NCI-H345 (cell line): ENCODE results near the gene PTPRN2.
"Not testable (repeated sequence)": the region's sequence is repeated elsewhere in the genome, so short reads cannot be mapped to it uniquely, and the experiment has no call there.

Experiments
- DNase-seq: peaks from one replicate; lab custom pipeline; 2025; lab: John Stamatoyannopoulos, UW

PTPRN2 gene

GRCh38 chr7:158443014-158443687 lies 144.5 kb downstream of the PTPRN2 start:
- no peak for DNase-seq

- DNase-seq: peak; percentile 26
Measured at GRCh38 chr7:158442260-158442659, 145.4 kb downstream of the PTPRN2 start.

- no peak for DNase-seq
Measured at GRCh38 chr7:158439035-158439434, 148.6 kb downstream of the PTPRN2 start.

GRCh38 chr7:158432369-158433341 lies 155.0 kb downstream of the PTPRN2 start:
- peak; percentile 94 for DNase-seq

GRCh38 chr7:158431941-158432347 lies 155.7 kb downstream of the PTPRN2 start:
- no peak for DNase-seq

GRCh38 chr7:158431055-158431940 lies 156.3 kb downstream of the PTPRN2 start:
- no peak for DNase-seq

- DNase-seq: no peak
Measured at GRCh38 chr7:158430308-158431034, 157.2 kb downstream of the PTPRN2 start.

GRCh38 chr7:158428837-158429753 lies 158.5 kb downstream of the PTPRN2 start:
- no peak for DNase-seq

GRCh38 chr7:158428131-158428836 lies 159.3 kb downstream of the PTPRN2 start:
- no peak for DNase-seq

- DNase-seq: not testable (repeated sequence)
Measured at GRCh38 chr7:158425676-158426075, 161.9 kb downstream of the PTPRN2 start.

GRCh38 chr7:158424531-158424930 lies 163.1 kb downstream of the PTPRN2 start:
- DNase-seq: no peak

- DNase-seq: no peak
Measured at GRCh38 chr7:158424011-158424410, 163.6 kb downstream of the PTPRN2 start.

GRCh38 chr7:158422887-158423560 lies 164.6 kb downstream of the PTPRN2 start:
- no peak for DNase-seq

GRCh38 chr7:158422196-158422886 lies 165.3 kb downstream of the PTPRN2 start:
- no peak for DNase-seq

GRCh38 chr7:158421361-158421760 lies 166.3 kb downstream of the PTPRN2 start:
- no peak for DNase-seq

- DNase-seq: no peak
Measured at GRCh38 chr7:158420591-158421340, 166.9 kb downstream of the PTPRN2 start.

- no peak for DNase-seq
Measured at GRCh38 chr7:158419238-158419785, 168.3 kb downstream of the PTPRN2 start.
